HG02973 (cell line): ENCODE measurements around the gene PUS1.
A peak's percentile ranks its signal among the peaks of the same experiment; 100 is the strongest.
"Not testable (repeated sequence)": the region's sequence is repeated elsewhere in the genome, so short reads cannot be mapped to it uniquely, and the experiment has no call there.

Experiments used
- ATAC-seq: cut with Tn5 transposase; IDR thresholded peaks from one replicate; pipeline ENCODE4 v1.9.1; 2021; ENCODE audit warnings: moderate library complexity; ENCODE audit not compliant: unreplicated experiment

Gene PUS1

DNA sequence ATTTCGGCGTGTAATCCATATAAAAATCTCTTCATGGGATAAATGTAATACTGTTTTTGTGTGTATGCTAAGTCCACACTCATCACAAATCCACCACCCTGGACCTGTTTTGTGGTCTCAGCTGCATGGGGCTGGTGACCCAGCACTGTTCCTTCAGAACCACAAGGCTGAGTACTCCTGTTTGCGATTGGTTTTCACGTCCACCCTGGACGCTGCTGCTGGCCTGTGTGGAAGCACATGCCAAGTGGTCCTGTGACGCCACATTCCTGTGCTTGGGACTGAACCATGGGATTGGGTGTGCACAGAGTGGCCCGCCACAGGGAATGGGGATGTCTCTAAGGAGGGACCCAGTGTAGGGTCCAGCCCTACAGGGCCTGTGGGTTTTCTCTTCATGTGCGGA lies 4.3 kb downstream of the PUS1 start:
- no peak for ATAC-seq

DNA sequence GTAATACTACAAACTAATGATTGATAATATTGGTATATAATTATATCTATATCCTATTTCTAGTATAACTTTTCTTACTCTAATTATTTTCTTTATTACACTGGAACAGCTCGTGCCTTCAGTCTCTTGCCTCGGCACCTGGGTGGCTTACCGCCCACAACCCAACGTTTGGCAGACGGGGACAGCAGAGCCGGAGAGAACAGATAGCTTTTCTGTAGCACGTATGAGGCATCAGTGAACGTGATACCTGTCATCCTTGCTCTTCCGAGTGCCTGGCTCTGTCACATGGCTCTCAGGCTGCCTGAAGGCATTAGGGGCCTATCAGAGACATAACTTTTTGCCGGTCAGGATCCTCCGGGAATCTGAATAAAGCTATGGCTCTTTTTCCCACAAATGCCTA lies 5.5 kb downstream of the PUS1 start:
- ATAC-seq, result no peak

DNA sequence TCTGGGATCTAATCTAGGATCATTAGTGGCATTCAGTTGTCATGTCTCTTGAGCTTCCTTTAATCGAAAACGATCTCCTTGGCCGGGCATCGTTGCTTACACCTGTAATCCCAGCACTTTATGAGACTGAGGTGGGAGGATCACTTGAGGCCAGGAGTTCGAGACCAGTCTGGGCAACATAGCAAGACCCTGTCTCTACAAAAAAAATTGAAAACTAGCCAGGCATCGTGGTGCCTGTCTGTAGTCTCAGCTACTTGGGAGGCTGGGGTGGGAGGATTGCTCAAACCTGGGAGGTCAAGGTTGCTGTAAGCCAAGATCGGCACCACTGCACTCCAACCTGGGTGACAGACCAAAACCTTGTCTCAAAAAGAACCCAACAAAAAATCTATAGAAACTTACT lies 9.0 kb downstream of the PUS1 start:
- ATAC-seq, result no peak

DNA sequence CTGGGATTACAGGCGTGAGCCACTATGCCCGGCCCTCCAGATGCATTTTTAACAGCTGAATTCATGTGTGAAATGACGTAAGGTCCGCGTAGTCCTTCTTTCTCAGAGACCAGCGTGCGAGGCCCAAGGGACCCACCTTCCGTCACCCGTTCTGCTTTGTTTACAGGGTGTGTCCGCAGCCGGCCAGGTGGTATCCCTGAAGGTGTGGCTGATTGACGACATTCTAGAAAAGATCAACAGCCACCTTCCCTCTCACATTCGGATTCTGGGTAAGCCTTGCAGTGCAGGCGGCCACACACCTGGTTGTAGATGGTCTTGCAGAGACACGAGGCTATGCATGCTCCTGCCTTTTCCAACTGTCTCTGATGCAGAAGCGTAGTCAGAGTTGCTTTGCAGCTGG lies 9.9 kb downstream of the PUS1 start:
- no peak for ATAC-seq

DNA sequence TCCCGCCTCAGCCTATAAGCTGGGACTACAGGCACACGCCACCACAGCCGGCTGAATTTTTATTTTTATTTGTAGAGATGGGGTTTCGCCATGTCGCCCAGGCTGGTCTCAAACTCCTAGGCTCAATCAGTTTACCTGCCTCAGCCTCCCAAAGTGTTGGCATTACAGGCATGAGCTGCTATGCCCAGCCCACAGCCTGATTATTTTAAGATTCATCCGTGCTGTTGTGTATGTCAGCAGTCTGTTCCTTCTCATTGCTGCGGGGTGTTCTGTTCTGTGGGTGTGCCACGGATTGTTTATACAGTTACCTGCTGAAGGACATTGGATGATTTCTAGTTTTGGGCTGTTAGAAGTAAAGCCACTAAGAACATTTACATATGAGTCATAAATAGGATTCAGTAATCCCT lies 11.1 kb downstream of the PUS1 start:
- no peak for ATAC-seq

DNA sequence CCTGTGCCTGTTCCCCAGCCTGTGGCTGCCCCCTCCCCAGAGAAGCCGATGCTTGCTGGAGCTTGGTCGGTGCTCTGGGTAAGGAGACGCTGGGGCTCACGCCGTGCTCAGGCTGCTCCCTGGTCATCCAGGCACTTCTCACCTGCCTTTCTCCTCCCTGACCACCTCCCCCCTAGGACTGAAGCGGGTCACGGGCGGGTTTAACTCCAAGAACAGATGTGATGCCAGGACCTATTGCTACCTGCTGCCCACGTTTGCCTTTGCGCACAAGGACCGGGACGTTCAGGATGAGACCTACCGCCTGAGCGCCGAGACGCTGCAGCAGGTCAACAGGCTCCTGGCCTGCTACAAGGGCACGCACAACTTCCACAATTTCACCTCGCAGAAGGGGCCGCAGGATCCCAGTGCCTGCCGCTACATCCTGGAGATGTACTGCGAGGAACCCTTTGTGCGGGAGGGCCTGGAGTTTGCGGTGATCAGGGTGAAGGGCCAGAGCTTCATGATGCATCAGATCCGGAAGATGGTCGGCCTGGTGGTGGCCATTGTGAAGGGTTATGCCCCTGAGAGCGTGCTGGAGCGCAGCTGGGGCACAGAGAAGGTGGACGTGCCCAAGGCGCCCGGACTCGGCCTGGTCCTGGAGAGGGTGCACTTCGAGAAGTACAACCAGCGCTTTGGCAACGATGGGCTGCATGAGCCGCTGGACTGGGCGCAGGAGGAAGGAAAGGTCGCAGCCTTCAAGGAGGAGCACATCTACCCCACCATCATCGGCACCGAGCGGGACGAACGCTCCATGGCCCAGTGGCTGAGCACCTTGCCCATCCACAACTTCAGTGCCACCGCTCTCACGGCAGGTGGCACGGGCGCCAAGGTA lies 12.3 kb downstream of the PUS1 start:
- no peak for ATAC-seq

DNA sequence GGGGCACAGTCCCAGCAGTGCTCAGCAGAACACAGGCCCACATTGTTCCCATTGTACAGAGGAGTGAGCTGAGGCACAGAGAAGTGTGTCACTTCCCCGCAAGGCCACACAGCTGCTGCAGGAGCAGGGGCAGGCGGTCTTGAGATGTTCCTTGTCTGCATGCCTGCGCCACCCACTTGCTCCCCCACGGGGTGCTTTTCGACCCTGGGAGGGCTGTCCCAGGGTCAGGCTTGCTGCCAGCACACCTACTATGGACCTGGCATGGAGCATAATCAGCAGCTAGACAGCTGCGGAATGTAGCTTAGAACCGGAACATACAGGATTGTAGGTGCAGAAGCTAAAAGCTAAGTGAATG lies 12.9 kb downstream of the PUS1 start:
- ATAC-seq, result no peak

DNA sequence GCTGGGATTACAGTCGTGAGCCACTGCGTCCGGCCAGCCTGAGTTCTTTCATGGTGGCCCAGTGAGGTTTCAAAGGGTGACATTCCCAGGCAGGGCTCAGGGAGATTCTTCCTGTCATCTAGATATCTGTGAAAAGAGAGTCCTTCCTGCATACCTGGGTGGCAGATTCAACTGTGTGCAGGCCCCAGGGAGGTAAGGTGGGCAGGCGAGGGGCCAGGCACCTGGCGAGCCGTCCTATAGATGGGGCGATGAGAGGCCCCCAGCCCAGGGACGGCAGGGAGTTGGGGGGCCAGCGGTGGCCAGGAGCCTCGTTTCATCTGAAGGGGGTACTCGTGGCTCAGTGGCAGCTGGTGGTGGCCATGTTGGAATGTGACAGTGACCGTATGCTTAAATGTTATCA lies 13.6 kb downstream of the PUS1 start:
- ATAC-seq, result no peak

DNA sequence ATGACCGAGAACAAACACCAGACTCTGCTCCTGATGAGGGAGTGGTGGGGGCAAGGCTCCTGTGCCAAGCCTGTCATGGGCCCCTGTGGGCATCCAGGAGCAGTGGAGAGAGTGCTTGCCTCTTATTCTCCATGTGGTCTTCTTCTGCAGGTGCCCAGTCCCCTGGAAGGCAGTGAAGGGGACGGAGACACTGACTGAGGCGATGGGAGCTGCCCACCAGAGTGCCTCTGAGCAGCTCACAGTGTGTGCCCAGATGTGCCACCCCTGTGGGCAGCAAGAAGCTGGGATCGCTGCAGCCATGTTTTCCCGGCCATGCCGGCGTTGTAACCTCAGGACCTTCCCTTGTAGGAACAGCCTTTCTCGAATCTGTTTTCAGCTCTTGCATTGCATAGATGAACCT lies 14.3 kb downstream of the PUS1 start:
- ATAC-seq, result no peak

DNA sequence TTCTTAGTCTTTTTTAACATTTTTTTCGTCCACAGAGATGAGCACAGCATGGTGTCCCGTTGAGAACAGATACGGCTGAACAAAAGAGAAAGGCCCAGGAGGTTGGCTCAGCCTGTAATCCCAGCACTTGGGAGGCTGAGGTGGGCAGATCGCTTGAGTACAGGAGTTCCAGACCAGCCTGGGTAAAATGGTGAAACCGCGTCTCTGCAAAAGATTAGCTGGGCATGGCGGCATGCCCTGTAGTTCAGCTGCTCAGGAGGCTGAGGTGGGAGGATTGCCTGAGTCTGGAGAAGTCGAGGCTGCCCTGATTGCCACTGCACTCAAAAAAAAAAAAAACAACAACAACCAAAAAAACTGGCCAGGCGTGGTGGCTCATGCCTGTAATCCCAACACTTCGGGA lies 14.8 kb downstream of the PUS1 start:
- ATAC-seq, result no peak

DNA sequence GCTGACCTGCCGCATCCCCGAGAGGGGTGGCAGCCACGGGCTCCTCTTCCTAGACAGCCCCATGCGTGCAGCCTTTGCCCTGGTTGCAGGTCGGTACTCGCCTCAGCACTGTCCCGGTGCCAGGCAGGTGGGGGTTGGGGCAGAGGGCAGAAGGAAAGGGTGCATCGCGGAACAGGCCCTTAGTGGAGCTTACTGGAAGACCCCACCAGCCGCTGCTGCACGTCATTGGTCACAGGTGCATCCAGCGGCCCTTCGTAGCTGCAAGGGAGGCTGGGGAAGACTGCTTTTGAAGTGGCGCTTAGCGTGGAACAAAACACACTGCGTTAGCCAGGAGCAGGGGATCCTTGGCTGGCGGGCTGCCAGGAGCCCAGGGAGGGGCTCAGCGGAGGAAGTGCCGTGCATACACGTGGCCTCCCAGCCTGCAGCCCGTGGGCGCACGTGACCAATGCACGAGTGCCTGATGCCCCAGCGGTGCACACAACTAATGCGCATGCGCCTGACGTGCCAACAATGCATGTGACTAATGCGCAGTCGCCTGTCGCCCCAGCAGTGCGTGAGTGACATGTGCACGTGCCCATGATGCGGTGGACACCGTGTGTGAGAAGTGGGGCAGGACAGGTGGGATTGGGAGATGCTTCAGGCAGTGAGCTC lies 15.7 kb downstream of the PUS1 start:
- ATAC-seq, result no peak

DNA sequence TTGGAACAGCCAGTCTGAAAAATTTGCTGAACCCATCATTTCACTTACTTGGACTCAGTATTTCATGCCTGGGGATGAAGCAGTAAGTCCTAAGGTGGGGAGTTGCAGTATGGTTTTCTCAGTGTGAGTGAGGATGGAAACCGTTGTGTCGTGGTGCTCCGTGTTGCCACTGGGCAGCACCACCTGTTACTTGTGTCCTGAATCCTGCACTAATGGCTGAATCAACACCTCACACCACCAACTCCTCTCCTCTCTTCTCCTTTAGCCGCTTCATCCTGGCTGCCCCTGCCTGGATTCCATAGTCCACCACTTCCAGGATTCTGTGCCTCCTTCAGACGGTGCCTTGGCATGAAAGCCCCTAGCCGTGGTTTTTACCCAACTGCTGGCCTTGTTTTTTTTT lies 17.7 kb downstream of the PUS1 start:
- ATAC-seq, result no peak

DNA sequence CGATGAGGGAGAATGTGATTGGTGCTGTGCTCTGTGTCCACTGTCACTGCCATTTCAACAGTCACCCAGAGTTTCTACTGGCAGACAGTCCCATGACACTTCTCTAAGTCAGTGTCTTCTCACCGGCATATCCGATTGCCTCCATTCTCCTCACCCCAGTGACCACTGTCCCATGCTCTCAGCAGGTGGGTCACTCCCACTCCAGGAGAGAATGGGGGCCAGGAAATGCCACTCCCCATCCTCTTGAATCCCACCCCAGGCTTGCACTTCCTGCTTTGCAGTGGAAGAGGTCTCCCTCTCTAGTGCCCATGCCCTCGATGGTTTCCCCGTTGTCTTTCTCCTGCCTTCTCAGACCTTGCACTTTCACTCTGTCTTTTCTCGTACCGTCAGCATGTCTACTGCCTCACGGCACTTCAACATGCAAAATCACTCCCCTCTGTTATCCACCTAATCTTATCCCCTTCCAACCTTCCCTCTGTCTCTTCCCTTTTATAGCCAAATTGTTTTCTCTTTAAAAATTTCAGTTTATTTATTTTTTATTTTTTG lies 18.5 kb downstream of the PUS1 start:
- ATAC-seq, result no peak

DNA sequence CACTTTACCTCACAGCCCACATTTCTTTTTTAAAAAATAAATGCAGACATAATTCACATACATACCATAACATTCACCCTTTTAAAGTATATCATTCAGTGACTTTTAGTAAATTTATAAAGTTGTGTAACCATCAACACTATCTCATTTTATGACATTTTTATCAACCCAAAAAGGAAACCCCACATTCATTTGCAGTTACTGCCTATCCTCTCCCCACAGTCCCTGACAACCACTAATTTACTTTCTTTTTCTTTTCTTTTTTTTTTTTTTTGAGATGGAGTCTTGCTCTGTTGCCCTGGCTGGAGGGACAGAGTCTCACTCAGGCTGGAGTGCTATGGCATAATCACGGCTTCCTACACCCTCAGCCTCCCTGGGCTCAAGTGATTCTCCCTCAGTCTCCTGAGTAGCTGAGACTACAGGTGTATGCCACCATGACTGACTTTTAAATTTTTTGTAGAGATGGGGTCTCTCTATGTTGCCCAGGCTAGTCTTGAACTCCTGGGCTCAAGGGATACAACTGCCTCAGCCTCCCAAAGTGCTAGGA lies 19.2 kb downstream of the PUS1 start:
- no peak for ATAC-seq

DNA sequence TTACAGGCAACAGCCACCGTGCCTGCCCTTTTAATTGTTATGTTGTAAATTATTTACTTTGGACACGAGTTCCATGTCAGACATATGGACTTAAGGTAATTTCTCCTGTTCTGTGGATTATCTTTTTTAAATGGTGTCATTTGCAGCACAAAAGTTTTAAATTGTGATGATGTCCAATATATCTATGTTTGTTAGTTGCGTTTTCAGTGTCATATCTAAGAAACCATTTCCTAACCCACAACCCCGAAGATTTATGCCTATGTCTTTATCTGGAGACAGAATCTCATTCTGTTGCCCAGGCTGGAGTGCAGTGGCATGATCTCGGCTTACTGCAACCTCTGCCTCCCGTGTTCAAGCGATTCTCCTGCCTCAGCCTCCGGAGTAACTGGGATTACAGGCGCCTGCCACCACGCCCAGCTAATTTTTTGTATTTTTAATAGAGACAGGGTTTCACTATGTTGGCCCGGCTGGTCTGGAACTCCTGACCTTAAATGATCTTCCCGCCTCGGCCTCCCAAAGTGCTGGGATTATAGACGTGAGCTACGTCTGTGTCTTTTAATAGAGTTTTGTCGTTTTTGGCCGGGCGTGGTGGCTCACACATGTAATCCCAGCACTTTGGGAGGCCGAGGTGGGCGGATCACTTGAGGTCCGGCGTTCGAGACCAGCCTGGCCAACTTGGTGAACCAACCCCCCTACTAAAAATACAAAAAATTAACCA lies 19.8 kb downstream of the PUS1 start:
- ATAC-seq, result not testable (repeated sequence)

DNA sequence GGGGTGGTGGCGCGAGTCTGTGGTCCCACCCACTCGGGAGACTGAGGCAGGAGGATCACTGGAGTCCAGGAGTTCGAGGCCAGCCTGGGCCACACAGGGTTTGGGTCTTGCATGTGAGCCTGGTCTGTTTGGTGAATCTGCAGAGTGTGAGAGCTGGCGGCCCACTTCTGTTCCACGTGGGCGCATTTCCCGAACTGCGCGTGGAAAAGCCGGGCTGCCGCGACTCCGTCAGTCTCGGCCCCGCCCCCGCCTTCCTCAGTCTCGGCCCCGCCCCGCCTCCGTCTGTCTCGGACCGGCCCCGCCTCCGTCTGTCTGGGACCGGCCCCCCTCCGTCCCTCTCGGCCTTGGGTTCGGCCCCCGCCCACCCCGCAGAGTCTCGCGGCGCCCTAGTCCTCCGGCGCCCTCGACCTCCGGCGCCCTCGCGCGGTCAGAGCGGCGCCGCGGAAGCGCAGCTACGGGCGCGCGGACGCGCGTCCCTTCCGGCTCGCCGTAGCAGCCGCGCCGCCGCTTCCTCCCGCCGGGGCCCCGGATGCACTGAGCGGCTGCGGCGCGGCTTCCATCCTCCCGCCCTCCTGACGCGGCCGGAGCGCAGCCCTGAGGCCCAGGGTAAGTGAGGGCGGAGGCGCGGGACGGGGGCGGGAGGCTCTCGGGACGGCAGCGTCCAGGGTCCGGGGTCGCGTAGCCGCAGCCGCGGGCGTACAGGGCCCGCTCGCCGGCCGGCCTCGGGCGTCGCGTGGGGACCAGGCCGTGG lies 20.5 kb downstream of the PUS1 start, which contains the start of gene EP400:
Gene EP400 (plus strand): TSS at position 512 of the 751 bp plus-strand sequence. CDS start 10,678 bp downstream, outside the sequence.
- ATAC-seq, result peak; percentile 89

DNA sequence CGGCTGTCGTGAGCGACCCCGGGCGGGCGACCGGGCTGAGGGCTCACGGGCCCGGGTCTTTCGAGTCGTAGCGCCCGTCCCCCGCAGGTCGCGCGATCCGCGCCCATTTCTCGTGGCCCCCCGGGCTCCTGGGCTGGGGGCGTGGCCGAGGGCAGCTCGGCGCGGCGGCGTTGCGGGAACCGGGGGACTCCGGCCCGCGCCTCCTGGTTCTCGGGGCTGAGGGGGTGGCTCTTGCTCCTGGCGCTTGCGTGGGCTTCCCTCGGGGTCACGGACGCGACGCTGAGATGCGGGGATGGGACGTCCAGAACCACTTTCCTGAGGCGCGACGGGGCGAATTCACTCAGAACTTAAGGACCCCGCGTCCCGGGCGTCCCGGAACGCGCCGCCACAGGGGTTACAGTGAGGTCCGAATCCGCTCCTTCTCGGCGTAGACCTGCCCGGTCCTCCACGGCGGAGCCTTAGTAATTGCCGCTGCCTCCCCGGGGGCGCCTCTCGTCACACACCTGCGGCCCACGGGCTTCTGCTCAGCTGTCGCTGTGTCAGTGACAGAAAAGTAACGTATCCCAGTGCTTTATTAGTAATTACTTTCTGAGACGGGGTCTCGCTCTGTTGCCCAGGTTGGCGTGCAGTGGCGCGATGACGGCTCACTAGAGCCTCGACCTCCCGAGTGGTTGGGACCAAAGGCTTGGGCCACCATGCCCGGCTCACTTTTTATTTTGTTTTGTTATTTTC lies 21.3 kb downstream of the PUS1 start:
- ATAC-seq, result peak; percentile 28

DNA sequence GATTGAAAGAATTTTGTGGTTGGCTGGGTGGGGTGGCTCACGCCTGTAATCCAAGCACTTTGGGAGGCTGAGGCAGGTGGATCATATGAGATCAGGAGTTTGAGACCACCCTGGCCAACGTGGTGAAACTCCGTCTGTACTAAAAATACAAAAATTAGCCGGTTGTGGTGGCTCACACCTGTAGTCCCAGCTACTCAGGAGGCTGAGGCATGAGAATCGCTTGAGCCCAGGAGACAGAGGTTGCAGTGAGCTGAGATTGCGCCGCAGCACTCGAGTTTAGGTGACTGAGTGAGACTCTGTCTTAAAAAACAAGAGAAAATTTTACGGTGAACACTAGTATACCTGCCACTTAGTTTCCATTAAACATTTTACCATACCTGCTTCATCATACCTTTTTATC lies 24.7 kb downstream of the PUS1 start:
- ATAC-seq, result not testable (repeated sequence)

DNA sequence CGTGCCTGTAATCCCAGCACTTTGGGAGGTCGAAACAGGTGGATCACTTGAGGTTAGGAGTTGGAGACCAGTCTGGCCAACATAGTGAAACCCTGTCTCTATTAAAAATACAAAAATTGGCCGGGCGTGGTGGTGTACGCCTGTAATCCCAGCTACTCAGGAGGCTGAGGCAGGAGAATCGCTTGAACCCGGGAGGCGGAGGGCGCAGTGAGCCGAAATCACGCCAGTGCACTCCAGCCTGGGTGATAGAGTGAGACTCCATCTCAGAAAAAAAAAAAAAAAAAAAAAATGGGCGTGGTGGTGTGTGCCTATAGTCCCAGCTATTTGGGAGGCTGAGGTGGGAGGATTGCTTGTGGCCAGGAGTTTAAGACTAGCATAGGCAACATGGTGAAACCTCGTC lies 25.4 kb downstream of the PUS1 start:
- ATAC-seq, result not testable (repeated sequence)

DNA sequence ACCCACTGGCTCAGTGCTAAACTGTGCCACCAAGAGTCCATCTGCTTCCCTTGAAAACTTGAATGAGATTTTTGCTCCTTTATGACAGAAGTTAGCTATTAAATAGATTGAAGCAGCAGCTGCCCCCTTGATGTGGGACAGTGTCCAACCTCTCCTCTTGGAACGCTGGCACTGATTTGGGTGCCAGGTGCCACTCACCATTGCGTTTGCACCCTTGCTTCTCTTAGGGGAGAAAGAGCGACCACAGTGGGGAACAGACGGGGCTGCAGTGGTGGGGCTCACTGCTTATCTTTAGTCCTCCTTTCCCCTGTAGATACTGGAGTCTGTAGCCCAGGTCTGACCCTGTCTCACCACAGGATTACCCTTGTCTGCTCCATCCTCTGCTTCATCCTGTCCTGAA lies 30.0 kb downstream of the PUS1 start:
- no peak for ATAC-seq
